ENCODE data around the gene RNU6-9.

RNU6-9 gene

GRCh38 chr19:887072-887471 lies 6.2 kb upstream of the RNU6-9 start:
- Histone ChIP-seq H3K4me2 (ENCODE audit: low read depth, low read length) (no peak overlapping the region), H3K36me3 (replicated peaks; ENCODE audit: insufficient read depth, low read length) (no peaks in the 10 kb centered on the region; the same call in 1 of the 2 replicates), H3K4me1 (ENCODE audit: low read length) (no peaks in the 10 kb centered on the region), H3K27ac (ENCODE audit: low read length) (no peak overlapping the region), H2AFZ (ENCODE audit: low read length) (no peak overlapping the region), H3K9me2 (replicated peaks; ENCODE audit: insufficient read depth, low read length) (no peaks in the 10 kb centered on the region), H3K4me3 (ENCODE audit: low read length) (no peak overlapping the region), H3K79me2 (ENCODE audit: low read length) (peaks cover 25% of the 10 kb centered on the region), H3K27me3 (replicated peaks; ENCODE audit: insufficient read depth, low read length) (no peaks in the 10 kb centered on the region), H3K9me3 (replicated peaks; ENCODE audit: insufficient read depth, low read length) (no peaks in the 10 kb centered on the region), H3F3A (ENCODE audit: insufficient read depth, low read length) (no peaks in the 10 kb centered on the region), H3K9ac (ENCODE audit: low read length) (no peak overlapping the region), H4K20me1 (ENCODE audit: insufficient read depth, low read length) (no peaks in the 10 kb centered on the region; the same call in 1 of the 2 replicates)
- DNase-seq = no peak
- TF ChIP-seq EZH2phosphoT487 (IDR thresholded peaks at IDR 0.05; ENCODE audit: low read length) (no peak), CTCF (IDR thresholded peaks at IDR 0.05; ENCODE audit: low read length) (no peak), EZH2 (optimal IDR thresholded peaks at IDR 0.05; ENCODE audit: low read depth, low read length) (no peak)

- H3K27ac ChIP-seq (ENCODE audit: low read length) = no peak overlapping the region
- no peak overlapping the region for H3K9ac ChIP-seq (ENCODE audit: low read length)
- no peak overlapping the region for H3K4me2 ChIP-seq (ENCODE audit: low read depth, low read length)
- no peak overlapping the region for H3K4me3 ChIP-seq (ENCODE audit: low read length)
- H2AFZ ChIP-seq (ENCODE audit: low read length) = no peak overlapping the region
- H3K27me3 ChIP-seq (replicated peaks; ENCODE audit: insufficient read depth, low read length) = no peaks in the 10 kb centered on the region
- H3K36me3 ChIP-seq (replicated peaks; ENCODE audit: insufficient read depth, low read length) = no peaks in the 10 kb centered on the region; the same call in 1 of the 2 replicates
- H3K79me2 ChIP-seq (ENCODE audit: low read length) = peaks cover 30% of the 10 kb centered on the region
- no peaks in the 10 kb centered on the region for H3K9me2 ChIP-seq (replicated peaks; ENCODE audit: insufficient read depth, low read length)
- TF ChIP-seq EZH2phosphoT487 (IDR thresholded peaks at IDR 0.05; ENCODE audit: low read length) (no peak), EZH2 (optimal IDR thresholded peaks at IDR 0.05; ENCODE audit: low read depth, low read length) (no peak), CTCF (IDR thresholded peaks at IDR 0.05; ENCODE audit: low read length) (no peak)
- no peaks in the 10 kb centered on the region for H3K4me1 ChIP-seq (ENCODE audit: low read length)
- H4K20me1 ChIP-seq (ENCODE audit: insufficient read depth, low read length) = no peaks in the 10 kb centered on the region; the same call in 1 of the 2 replicates
- H3F3A ChIP-seq (ENCODE audit: insufficient read depth, low read length) = no peaks in the 10 kb centered on the region
- H3K9me3 ChIP-seq (replicated peaks; ENCODE audit: insufficient read depth, low read length) = no peaks in the 10 kb centered on the region
- DNase-seq = no peak
These were observed 5.7 kb upstream of the RNU6-9 start for GRCh38 chr19:887599-887998.

GRCh38 chr19:888581-889385 lies 4.5 kb upstream of the RNU6-9 start:
- Histone ChIP-seq H3K79me2 (ENCODE audit: low read length) (peaks cover 31% of the 10 kb centered on the region), H3K27me3 (replicated peaks; ENCODE audit: insufficient read depth, low read length) (no peaks in the 10 kb centered on the region), H2AFZ (ENCODE audit: low read length) (no peak overlapping the region), H3K4me1 (ENCODE audit: low read length) (no peaks in the 10 kb centered on the region), H3K4me2 (ENCODE audit: low read depth, low read length) (no peak overlapping the region), H3K4me3 (ENCODE audit: low read length) (no peak overlapping the region), H3K36me3 (replicated peaks; ENCODE audit: insufficient read depth, low read length) (no peaks in the 10 kb centered on the region), H3K9ac (ENCODE audit: low read length) (no peak overlapping the region), H4K20me1 (ENCODE audit: insufficient read depth, low read length) (no peaks in the 10 kb centered on the region; the same call in 1 of the 2 replicates), H3K9me3 (replicated peaks; ENCODE audit: insufficient read depth, low read length) (no peaks in the 10 kb centered on the region), H3K9me2 (replicated peaks; ENCODE audit: insufficient read depth, low read length) (no peaks in the 10 kb centered on the region), H3F3A (ENCODE audit: insufficient read depth, low read length) (no peaks in the 10 kb centered on the region), H3K27ac (ENCODE audit: low read length) (no peak overlapping the region)
- DNase-seq = no peak
- no peak for TF ChIP-seq CTCF (IDR thresholded peaks at IDR 0.05; ENCODE audit: low read length)
- no peak for TF ChIP-seq EZH2 (optimal IDR thresholded peaks at IDR 0.05; ENCODE audit: low read depth, low read length)
- TF ChIP-seq EZH2phosphoT487 (IDR thresholded peaks at IDR 0.05; ENCODE audit: low read length) = no peak
